Stimulated activated CD8-positive, alpha-beta memory T cell treated with anti-CD3 and anti-CD28 coated beads, Interleukin-4, amount 100 ng/mL, for 24 hours (primary cell): ENCODE results near the gene FARS2.
A peak's percentile ranks its signal among the peaks of the same experiment; 100 is the strongest.

ENCODE experiments used
- DNase-seq: peaks from one replicate; pipeline ENCODE4 v3.0.0-alpha.2; 2020; ENCODE audit warnings: low read depth

Gene FARS2

GRCh38 chr6:5249451-5250122 lies 11.7 kb upstream of the FARS2 start:
- DNase-seq, result no peak

GRCh38 chr6:5250451-5250850 lies 10.9 kb upstream of the FARS2 start:
- no peak for DNase-seq

GRCh38 chr6:5250911-5251310 lies 10.4 kb upstream of the FARS2 start:
- no peak for DNase-seq

- no peak for DNase-seq
Observed at GRCh38 chr6:5256952-5257351, 4.4 kb upstream of the FARS2 start.

GRCh38 chr6:5257400-5257799 lies 3.9 kb upstream of the FARS2 start:
- DNase-seq, result no peak

GRCh38 chr6:5259428-5259827 lies 1.9 kb upstream of the FARS2 start:
- no peak for DNase-seq

GRCh38 chr6:5260111-5260620 lies 1.1 kb upstream of the FARS2 start:
- peak; percentile 52 for DNase-seq

- no peak for DNase-seq
Observed at GRCh38 chr6:5261545-5262109, 314 bp downstream of the FARS2 start.

- DNase-seq, result no peak
Observed at GRCh38 chr6:5266423-5266822, 5.1 kb downstream of the FARS2 start.

GRCh38 chr6:5270093-5270680 lies 8.9 kb downstream of the FARS2 start:
- no peak for DNase-seq

- no peak for DNase-seq
Observed at GRCh38 chr6:5271926-5272325, 10.6 kb downstream of the FARS2 start.

GRCh38 chr6:5274231-5274630 lies 12.9 kb downstream of the FARS2 start:
- DNase-seq, result no peak

GRCh38 chr6:5275497-5275896 lies 14.2 kb downstream of the FARS2 start:
- no peak for DNase-seq

- DNase-seq, result no peak
Observed at GRCh38 chr6:5276581-5276980, 15.3 kb downstream of the FARS2 start.

- DNase-seq, result no peak
Observed at GRCh38 chr6:5277589-5277988, 16.3 kb downstream of the FARS2 start.

- DNase-seq, result no peak
Observed at GRCh38 chr6:5278047-5278446, 16.7 kb downstream of the FARS2 start.

GRCh38 chr6:5278565-5279120 lies 17.3 kb downstream of the FARS2 start:
- DNase-seq, result no peak

GRCh38 chr6:5279891-5280338 lies 18.6 kb downstream of the FARS2 start:
- no peak for DNase-seq

GRCh38 chr6:5280920-5281319 lies 19.6 kb downstream of the FARS2 start:
- DNase-seq, result no peak

GRCh38 chr6:5282191-5282623 lies 20.9 kb downstream of the FARS2 start:
- no peak for DNase-seq

GRCh38 chr6:5285081-5285480 lies 23.8 kb downstream of the FARS2 start:
- DNase-seq, result no peak

- no peak for DNase-seq
Observed at GRCh38 chr6:5285526-5285925, 24.2 kb downstream of the FARS2 start.

GRCh38 chr6:5286780-5287179 lies 25.5 kb downstream of the FARS2 start:
- no peak for DNase-seq
